T follicular helper cell (primary cell): Measurements from ENCODE around the gene KCTD11.
"Not testable (repeated sequence)": the region's sequence is repeated elsewhere in the genome, so short reads cannot be mapped to it uniquely, and the experiment has no call there.

Source experiments
- DNase-seq: peaks from one replicate; pipeline ENCODE4 v3.0.0-alpha.2; 2020; ENCODE audit warnings: low read depth

The KCTD11 gene

DNA sequence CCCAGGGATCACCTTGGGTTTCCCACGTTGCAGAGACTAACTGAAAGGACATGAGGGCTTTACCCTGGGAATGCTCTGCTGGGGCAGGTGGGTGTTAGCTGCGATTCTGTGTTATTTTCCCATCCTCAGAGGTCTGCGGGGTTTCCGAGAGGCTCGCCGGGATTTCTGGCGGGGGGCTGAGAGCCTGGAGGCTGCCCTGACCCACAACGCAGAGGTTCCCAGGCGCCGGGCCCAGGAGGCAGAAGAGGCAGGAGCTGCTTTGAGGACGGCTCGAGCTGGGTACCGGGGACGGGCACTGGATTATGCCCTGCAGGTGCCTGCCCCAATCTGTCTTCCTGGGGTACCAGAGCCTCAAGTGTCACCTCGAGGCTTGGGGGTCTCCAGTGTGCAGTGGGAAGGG, 8.7 kb upstream of the KCTD11 start:
- DNase-seq, result no peak

DNA sequence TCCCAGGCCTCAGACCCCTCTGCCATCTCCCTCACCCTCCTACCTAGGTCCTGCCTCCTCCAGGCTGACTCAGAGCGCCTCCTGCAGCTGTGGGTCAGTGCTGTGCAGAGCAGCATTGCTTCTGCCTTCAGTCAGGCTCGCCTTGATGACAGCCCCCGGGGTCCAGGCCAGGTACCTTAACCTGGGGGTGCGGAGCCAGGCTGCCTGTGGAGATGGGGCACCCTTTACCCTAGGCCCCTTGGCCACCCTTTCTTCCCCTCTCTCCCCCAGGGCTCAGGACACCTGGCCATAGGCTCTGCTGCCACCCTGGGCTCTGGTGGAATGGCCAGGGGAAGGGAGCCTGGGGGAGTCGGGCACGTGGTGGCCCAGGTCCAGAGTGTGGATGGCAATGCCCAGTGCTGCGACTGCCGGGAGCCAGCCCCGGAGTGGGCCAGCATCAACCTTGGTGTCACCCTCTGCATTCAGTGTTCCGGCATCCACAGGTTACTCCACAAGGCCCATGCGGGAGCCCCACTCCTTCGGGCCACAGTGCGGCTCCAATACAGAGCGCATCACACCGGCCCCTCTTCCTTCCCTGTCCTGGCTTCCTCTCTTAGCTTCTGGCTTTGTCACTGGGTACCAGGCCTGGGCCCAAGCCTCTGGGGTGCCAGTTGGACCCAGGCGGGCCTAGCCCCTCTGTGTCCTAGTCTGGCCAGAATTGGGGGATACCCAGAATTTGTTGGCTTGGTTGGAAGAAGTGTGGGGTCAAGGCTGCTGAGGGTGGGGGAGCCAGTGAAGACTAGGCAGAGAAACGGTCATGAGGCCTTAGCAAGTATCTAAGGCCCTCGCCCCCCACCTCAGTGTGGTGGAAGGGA, 5.0 kb upstream of the KCTD11 start:
- DNase-seq, result no peak

DNA sequence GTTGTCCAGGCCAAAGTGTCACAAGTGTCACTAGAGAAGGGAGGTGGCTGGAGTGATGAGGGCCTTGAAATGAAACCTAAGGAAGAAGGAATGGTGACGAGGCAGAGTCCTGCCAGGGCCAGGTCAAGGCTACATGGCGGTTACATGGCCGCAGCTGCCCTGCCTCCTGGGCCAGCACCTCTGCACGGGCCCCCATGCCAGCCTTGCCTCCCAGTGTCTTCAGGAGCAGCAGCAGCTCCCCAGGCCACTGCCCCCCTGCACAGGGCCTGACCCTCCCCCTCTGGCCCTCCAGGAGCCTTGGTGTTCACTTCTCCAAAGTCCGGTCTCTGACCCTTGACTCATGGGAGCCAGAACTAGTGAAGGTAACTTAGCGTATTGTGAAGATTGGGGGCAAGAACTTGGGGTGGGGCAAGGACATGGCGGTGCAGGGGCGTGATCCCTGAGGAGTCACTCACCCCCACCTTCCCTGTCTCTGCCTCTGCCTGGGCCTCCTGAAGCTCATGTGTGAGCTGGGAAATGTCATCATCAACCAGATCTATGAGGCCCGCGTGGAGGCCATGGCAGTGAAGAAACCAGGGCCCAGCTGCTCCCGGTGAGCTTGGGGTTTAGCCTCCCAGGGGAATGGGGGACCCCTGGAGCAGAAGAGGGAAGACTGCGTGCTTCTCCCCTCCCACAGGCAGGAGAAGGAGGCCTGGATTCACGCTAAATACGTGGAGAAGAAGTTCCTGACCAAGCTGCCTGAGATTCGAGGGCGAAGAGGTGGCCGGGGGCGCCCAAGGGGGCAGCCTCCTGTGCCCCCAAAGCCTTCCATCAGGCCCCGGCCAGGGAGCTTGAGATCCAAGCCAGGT, 4.1 kb upstream of the KCTD11 start:
- DNase-seq, result no peak

DNA sequence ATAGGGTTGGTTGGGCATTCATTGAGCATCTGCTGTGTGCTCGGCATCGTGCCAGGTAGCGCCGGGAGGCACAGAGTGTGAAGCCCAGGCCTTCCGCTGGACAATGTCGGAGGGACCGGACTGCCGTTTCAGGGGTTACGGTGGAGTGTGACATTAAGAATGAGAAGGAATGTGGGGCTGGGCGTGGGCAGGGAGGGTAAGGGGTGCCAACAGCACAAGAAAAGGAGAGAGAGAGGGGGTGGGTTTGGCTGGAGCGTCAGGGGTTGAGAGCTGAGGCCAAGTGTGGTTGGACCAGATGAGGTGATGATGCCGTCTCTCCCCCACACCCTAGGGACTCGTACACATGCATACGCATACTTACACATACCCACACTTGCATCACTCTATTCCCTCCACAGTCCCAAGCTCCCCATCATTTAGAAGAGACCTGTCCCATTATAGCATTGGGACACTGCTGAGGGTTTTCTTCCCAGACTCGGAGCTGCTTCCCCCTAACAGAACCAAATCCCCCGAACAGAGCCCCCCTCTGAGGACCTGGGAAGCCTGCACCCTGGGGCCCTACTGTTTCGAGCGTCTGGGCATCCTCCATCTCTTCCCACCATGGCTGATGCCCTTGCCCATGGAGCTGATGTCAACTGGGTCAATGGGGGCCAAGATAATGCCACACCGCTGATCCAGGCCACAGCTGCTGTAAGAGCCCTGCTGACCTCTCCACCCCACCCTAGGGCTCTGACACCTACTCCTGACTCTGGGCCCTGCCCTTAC, 3.3 kb upstream of the KCTD11 start:
- DNase-seq, result no peak

DNA sequence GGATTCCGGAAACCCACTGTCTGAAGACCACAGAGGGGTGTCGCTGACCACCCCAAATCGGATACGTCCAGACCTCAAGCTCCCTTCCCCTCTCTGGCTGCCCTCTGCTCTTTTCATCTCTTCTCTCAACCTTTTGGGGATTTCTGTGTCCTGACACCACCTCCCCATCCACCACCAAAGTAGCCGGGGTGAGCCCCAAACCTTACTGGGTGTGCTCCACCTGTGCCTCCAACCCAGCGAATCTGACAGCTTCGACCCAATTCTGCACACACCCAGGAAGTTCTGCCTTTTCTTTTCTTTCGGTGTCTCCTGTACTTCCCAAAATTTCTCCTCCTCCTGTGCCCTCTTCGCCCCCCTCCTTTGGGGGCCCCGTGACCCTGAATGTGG, 534 bp downstream of the KCTD11 start:
- no peak for DNase-seq

DNA sequence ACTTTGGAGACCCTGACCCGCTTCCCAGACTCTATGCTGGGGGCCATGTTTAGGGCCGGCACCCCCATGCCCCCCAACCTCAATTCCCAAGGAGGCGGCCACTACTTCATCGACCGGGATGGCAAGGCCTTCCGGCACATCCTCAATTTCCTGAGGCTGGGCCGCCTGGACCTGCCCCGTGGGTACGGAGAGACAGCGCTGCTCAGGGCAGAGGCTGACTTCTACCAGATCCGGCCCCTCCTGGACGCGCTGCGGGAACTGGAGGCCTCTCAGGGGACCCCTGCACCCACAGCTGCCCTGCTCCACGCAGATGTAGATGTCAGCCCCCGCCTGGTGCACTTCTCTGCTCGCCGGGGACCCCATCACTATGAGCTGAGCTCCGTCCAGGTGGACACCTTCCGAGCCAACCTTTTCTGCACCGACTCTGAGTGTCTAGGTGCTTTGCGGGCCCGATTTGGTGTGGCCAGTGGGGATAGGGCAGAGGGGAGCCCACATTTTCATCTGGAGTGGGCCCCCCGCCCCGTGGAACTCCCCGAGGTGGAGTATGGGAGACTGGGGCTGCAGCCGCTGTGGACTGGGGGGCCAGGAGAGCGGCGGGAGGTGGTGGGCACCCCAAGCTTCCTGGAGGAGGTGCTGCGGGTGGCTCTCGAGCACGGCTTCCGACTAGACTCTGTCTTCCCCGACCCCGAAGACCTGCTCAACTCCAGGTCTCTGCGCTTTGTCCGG, 1.1 kb downstream of the KCTD11 start:
- no peak for DNase-seq

DNA sequence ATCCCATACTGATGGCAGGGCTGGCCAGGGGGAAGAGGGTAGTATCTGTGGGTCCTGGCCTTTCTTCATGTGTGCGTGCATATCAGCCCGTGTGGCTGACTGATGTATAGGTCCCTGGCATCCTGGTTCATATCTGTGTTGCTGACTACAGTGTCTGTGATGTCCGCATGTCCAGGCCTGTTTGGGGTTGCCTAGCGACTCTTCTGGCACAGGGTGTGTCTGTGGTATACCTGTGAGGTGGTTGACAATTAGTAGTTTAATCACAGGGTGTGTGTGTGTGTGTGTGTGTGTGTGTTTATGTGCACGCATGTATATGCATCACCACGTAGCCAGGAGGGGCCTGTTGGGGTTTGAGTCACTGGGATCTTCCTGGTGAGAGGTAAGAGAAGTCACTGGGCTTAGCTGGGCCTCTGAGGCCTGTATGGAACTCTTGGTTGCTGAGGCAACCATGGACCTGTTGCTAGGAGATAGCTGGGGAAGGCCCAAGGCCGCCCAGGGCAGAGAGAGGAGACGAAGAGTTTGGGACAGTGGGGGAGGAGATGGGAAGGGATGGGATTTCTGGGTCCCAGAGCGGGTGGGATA, 2.4 kb downstream of the KCTD11 start:
- no peak for DNase-seq

DNA sequence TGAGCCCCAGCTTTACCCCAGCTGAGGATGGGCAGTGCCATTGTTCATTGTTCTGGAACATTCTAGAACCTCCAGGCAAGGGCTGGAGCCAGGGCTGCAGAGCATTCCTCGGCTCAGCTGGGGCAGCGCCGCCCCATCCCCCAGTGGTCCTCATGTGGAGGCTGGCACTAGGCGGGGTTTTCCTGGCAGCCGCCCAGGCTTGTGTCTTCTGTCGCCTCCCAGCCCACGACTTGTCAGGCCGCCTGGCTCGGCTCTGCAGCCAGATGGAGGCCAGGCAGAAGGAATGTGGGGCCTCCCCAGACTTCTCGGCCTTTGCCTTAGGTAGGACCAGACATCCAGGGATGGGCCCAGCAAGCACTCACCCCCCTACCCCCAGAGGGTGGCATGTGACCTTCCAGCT, 3.1 kb downstream of the KCTD11 start, which contains the start of gene TMEM95:
TSS of gene TMEM95 (plus strand) at position 104 of the 400 bp plus-strand sequence. CDS start at position 153, 49 bp downstream.
- no peak for DNase-seq

DNA sequence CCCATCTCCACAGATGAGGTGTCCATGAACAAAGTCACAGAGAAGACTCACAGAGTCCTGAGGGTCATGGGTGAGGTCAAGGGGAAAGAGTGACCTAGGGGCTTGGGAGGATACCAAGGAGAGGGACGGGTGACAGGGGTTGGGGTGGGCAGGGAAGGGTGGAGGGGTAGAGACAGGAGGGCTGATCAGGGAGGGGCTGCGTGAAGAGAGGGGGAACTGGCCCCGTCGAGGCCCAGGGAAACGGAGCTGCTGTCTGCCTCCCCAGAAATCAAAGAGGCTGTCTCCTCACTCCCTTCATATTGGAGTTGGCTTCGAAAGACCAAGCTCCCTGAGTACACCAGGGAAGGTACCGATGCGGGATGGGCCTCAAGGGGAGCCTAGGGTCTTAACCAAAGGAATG, 3.6 kb downstream of the KCTD11 start:
- no peak for DNase-seq

DNA sequence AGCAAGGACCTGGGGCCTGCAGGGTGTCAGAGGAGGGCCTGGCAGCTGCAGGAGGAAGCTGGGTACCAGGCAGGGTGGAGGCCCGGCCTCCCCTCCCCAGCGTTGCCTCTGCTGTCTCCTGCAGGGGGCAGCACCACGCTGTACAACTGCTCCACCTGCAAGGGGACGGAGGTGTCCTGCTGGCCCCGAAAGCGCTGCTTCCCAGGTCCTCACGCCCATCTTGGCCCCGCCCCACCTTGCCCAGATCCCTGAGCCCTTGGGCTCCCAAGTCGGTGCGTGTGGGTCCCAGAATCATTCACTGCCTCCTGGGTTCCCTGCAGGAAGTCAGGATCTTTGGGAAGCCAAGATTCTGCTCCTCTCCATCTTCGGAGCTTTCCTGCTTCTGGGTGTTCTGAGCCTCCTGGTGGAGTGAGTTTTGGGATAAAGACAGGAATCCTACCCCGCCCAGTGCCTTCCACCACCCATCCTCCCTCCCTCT, 4.1 kb downstream of the KCTD11 start:
- DNase-seq, result peak; percentile 75

DNA sequence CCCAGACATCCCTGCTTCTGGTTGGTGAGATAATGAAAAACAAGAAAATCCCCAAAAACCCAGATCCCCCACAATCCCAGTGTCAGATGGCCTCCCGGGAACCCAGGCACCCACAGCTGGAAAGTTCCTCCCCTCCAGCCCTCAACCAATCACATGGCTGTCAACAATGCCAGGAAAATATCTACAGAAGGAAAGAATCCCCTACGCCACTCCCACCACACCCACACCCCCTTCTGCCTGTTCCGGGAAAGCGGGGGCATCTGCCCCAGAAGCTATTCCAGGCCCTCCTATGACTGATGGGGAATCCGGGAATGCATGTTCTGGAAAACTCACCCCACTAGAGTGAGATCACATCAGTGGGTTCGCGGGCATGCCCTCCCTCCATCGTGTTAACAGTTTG, 4.8 kb downstream of the KCTD11 start:
- DNase-seq, result no peak

DNA sequence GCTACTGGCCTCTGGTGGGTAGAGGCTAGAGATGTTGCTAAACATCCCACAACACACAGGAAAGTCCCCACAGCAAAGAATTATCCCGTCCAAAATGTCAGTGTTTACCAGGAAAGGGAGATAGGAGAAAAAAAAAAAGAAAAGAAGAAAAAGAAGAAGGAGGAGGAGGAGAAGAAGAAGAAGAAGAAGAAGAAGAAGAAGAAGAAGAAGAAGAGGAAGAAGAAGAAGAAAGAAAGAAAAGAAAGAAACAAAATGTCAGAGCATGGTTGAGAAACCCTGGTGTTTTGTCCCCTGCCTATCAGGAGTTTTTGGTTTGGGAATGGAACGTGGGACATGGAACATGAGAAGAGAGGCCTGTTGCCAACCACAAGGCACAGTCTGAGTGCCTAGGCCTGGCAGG, 5.4 kb downstream of the KCTD11 start:
- no peak for DNase-seq

DNA sequence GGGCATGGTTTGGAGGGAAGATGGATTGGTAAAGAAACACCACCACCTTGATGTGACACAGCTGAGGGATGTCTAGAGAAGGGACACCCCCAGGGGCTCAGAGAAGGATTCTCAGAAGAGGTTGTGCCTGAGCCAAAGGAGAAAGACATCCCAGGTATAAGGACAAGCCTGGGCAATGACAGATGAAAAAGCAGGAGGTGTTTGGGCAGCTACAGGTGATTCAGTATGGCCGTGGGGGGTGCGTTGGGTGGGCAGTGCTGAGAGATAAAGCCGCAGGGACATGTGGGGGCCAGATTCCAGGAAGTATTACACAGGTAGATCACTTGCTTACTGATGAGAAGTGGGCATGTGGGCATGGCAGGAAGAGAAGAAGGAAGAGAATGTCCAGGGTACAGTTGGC, 9.9 kb downstream of the KCTD11 start:
- DNase-seq, result no peak

DNA sequence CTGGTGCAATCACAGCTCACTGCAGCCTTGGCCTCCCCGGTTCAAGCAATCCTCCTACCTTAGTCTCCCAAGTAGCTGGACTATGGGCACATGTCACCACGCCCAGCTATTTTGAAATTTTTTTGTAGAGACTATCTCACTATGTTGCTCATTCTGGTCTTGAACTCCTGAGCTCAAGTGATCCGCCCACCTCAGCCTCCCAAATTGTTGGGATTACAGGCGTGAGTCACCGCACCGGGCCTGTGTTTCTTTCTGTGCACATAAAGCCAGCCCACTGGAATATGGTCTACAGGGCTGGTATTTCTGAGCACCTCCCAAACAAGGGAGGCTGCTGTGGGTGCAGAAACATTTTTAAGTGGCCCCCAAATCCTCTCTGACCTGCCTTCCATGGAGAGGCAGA, 11.3 kb downstream of the KCTD11 start:
- no peak for DNase-seq

DNA sequence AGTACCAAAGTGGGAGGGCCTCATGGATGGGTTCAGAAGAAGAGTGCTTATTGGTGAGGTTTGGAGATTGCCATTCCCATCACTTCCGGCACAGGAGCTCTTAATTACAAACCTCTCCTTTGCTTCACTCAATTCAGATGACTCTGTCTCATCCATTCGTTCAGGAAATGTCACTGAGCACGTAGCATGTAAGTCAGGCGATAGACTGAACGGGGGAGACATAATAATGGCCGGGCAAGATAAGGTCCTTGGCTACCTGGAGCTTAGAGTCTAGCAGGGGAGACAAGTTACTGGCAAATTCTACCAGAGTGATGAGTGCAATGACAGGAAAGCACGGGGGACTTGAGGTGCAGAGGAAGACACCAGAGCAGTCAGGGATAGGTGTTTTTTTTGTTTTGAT, 14.0 kb downstream of the KCTD11 start:
- DNase-seq, result not testable (repeated sequence)

DNA sequence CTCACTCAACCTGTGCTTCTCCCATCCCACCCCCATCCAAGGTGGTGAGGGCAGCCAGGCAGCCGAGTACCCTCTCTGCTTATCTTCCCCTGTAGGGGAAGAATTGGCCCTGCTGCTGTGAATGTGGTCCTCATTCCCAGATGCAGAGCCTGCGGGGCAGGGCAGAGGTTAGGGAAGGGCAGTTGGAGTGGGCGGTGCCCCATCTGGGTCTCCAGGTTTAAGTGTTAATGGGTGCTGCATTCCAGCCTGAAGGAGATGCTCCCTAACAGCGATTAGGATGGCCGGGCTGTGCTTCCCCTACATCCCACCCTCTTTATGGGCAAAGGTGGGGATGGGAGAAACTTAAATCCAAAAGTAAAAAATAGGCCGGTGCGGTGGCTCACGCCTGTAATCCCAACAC, 15.1 kb downstream of the KCTD11 start:
- DNase-seq, result no peak

DNA sequence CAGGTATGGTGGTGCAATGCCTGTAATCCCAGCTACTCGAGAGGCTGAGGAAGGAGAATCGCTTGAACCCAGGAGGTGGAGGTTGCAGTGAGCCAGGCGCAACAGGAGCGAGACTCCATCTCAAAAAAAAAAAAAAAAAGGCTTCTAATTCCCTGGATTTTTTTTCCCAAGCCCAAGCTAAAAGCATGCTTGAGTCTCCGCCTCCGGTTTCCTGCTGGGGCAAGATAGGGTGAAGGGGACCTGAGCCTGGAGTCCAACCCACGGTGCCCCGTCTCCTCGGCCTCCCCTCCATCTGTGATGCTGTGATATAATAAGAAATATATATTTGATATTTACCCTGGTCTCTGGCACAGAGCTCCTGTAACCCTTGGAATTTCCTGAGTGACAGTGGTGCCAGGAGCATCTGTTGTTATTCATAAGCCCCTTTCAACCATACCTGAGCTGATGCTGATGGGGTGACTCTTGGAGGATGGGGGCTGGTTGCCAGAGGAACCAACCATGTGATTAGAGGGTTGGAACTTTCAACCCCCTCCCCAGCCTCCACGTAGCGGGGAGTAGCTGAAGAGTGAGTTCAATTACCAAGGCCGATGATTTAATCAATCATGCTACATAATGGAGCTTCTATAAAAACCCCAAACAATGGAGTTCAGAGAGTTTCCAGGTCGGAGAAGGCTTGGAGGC, 16.1 kb downstream of the KCTD11 start:
- no peak for DNase-seq

DNA sequence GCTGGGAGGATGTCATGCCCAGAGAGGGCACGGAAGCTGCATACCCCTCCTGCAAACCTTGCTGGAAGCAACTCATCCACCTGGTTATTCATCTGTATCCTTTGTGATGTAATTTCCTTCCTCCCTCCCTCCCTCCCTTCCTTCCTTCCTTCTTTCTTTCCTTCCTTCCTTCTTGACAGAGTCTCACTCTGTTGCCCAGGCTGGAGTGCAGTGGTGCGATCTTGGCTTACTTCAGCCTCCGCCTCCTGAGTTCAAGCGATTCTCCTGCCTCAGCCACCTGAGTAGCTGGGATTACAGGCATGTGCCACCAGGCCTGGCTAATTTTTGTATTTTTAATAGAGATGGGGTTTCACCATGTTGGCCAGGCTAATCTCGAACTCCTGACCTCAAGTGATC, 16.6 kb downstream of the KCTD11 start:
- not testable (repeated sequence) for DNase-seq

DNA sequence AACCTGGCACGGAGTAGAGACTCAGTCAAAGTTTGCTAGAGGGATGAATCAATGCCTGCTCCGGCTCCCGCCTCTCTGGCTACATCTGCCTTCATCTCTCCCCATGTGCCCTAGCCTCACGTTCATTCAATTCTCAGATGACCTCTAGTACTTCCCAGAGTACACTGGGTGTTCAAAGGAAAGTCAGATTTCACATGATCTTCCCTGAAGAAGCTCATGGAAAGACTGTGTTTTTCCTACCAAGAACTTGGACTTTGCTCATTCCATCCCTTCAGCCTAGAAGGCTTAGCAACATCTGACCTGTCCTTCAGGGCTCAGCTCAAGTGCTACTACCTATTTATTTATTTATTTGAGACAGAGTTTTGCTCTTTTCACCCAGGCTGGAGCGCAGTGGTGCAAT, 17.9 kb downstream of the KCTD11 start:
- DNase-seq, result no peak

DNA sequence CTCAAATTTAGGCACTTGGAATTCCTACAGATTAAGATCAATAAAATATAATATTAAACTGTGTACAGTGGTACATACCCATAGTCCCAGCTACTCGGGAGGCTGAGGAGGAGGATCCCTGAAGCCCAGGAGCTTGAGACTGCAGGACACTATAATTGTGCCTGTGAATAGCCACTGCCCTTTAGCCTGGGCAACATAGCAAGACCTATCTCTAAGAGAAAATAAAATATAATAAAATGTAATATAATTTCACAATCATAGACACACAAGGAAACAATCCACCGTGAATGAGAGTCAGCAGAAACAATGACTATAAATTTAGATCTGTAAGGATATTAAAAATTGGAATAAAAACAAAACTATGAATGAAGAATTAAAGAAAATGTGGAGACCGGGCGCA, 18.9 kb downstream of the KCTD11 start:
- no peak for DNase-seq

DNA sequence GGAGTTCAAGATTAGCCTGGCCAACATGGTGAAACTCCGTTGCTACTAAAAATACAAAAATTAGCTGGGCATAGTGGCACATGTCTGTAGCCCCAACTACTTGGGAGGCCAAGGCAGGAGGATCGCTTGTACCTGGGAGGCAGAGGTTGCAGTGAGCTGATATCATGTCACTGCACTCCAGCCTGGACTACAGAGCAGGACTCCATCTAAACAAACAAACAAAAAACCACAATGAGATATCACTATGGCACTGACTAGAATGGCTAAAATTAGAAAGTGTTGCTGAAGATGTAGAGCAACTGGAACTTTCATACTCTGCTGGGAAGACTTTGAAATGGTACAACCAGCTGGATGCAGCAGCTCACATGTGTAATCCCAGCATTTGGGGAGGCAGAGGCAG, 22.4 kb downstream of the KCTD11 start:
- no peak for DNase-seq
